Neuronal stem cell (in vitro differentiated cells): Measurements from ENCODE around the gene MYLIP.

Experiments used
- DNase-seq: peaks from one replicate; pipeline ENCODE4 v3.0.0-alpha.2; 2013; ENCODE audit warnings: low spot score
- H2AFZ ChIP-seq: one replicate; pipeline ENCODE4 v1.6.1; 2013; ENCODE audit warnings: mild to moderate bottlenecking, low read length, inconsistent platforms
- H2AK5ac ChIP-seq: 2 replicates; pipeline ENCODE4 v1.6.1; 2013; ENCODE audit warnings: low read depth, mild to moderate bottlenecking, inconsistent platforms, low read length, moderate library complexity, mixed read lengths
- H2BK120ac ChIP-seq: 2 replicates; pipeline ENCODE4 v1.6.1; 2013; ENCODE audit warnings: low read depth, mild to moderate bottlenecking, inconsistent platforms, low read length, moderate library complexity, mixed read lengths
- H2BK12ac ChIP-seq: one replicate; pipeline ENCODE4 v1.6.1; 2013; ENCODE audit warnings: low read length, inconsistent platforms
- H2BK15ac ChIP-seq: 2 replicates; pipeline ENCODE4 v1.6.1; 2013; ENCODE audit warnings: mild to moderate bottlenecking, low read length, inconsistent platforms, mixed read lengths
- H2BK5ac ChIP-seq: one replicate; pipeline ENCODE4 v1.6.1; 2013; ENCODE audit warnings: inconsistent platforms, mild to moderate bottlenecking, low read length, moderate library complexity
- H3K14ac ChIP-seq: one replicate; pipeline ENCODE4 v1.6.1; 2013; ENCODE audit warnings: low read length, inconsistent platforms
- H3K18ac ChIP-seq: 2 replicates; pipeline ENCODE4 v1.6.1; 2013; ENCODE audit warnings: low read length, inconsistent platforms
- H3K23ac ChIP-seq: 2 replicates; pipeline ENCODE4 v1.6.1; 2013; ENCODE audit warnings: low read depth, mild to moderate bottlenecking, mixed read lengths, low read length, inconsistent platforms; ENCODE audit not compliant: poor library complexity
- H3K27ac ChIP-seq: replicated peaks from 3 replicates; pipeline ENCODE4 v1.5.1; 2013; ENCODE audit warnings: low read length, inconsistent platforms
- H3K27me3 ChIP-seq, 3 experiments: 2 replicates each; pipeline ENCODE4 v1.6.1; 2013; ENCODE audit warnings: low read length in 3 of 3, mild to moderate bottlenecking in 2 of 3, inconsistent platforms in 1 of 3, low read depth in 1 of 3, mixed read lengths in 1 of 3, moderate library complexity in 1 of 3; ENCODE audit not compliant: control insufficient read depth in 3 of 3, insufficient read depth in 3 of 3
- H3K36me3 ChIP-seq, 2 donors: replicated peaks in 1 of 2; 2 replicates each; pipeline ENCODE4 v1.6.1; 2013; ENCODE audit warnings: low read length in 2 of 2; ENCODE audit not compliant: control insufficient read depth in 2 of 2, insufficient read depth in 2 of 2
- H3K4ac ChIP-seq: 2 replicates; pipeline ENCODE4 v1.6.1; 2013; ENCODE audit warnings: inconsistent platforms, mild to moderate bottlenecking, low read length, moderate library complexity
- H3K4me1 ChIP-seq, 2 donors: 1 replicate in 1 of 2; 2 replicates in 1 of 2; pipeline ENCODE4 v1.6.1; 2013; ENCODE audit warnings: low read length in 2 of 2, low read depth in 1 of 2; ENCODE audit not compliant: control insufficient read depth in 2 of 2, insufficient read depth in 1 of 2
- H3K4me2 ChIP-seq: one replicate; pipeline ENCODE4 v1.6.1; 2013; ENCODE audit warnings: mild to moderate bottlenecking, low read length, inconsistent platforms; ENCODE audit not compliant: insufficient read depth, poor library complexity, severe bottlenecking
- H3K4me3 ChIP-seq, 2 donors: 2 replicates each; pipeline ENCODE4 v1.5.1; 2013; ENCODE audit warnings: low read length in 2 of 2, mild to moderate bottlenecking in 2 of 2, inconsistent platforms in 1 of 2, moderate library complexity in 1 of 2
- H3K79me1 ChIP-seq: one replicate; pipeline ENCODE4 v1.6.1; 2013; ENCODE audit warnings: low read depth, mild to moderate bottlenecking, inconsistent platforms, low read length, moderate library complexity
- H3K9ac ChIP-seq: one replicate; pipeline ENCODE4 v1.6.1; 2013; ENCODE audit warnings: mild to moderate bottlenecking, low read depth, low read length, inconsistent platforms; ENCODE audit not compliant: poor library complexity
- H3K9me3 ChIP-seq, 2 donors: replicated peaks in 1 of 2; 2 replicates each; pipeline versions ENCODE3 to v1.6.1; 2013; ENCODE audit warnings: low read length in 2 of 2, mild to moderate bottlenecking in 2 of 2, inconsistent platforms in 1 of 2, low read depth in 1 of 2, mixed read lengths in 1 of 2, moderate library complexity in 1 of 2; ENCODE audit not compliant: control insufficient read depth in 2 of 2, insufficient read depth in 1 of 2
- H4K8ac ChIP-seq: one replicate; pipeline ENCODE4 v1.6.1; 2013; ENCODE audit warnings: low read depth, mild to moderate bottlenecking, inconsistent platforms, low read length, moderate library complexity
- H4K91ac ChIP-seq: one replicate; pipeline ENCODE4 v1.6.1; 2013; ENCODE audit warnings: low read length, low read depth, mild to moderate bottlenecking, inconsistent platforms; ENCODE audit not compliant: poor library complexity
- WGBS, 2 donors: extraction: QIAGEN DNeasy Blood & Tissue Kit; methylation state at CpG; one replicate each; pipeline ENCODE4 v1.1.7; 2013; ENCODE audit warnings: missing lambda C conversion rate in 2 of 2, mixed read lengths in 1 of 2; ENCODE audit not compliant: insufficient read length in 2 of 2, insufficient replicate concordance in 1 of 2; ENCODE audit errors: extremely low coverage in 2 of 2; 5-methylcytosine and 5-hydroxymethylcytosine counted together

Gene MYLIP

GRCh38 chr6:16118825-16119224 is 10.1 kb upstream of the MYLIP start:
- no CpG with 5 or more reads among the region's 4 CpGs for WGBS, 2 donors

DNA sequence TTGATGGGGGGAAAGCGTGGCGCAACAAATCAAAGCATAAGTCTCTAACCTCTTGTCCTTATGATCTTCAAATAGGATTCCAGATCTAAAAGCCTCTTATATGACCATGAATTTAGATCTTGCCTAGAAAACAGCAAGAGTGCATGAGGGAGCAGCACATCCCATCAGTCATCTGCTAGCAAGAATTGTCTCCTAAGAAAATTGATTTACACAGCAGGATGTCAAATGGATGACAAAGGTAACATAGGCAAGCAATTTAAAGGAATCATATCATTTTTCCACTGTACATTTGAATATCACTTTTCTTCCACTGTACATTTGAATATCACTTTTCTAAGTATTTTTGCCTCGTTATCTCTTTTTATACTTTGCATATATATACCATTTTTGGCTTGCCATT is 7.5 kb upstream of the MYLIP start:
- Histone ChIP-seq H2BK5ac (no peak overlapping the region), H2BK15ac (no peak overlapping the region), H3K27ac (no peak overlapping the region), H3K14ac (no peak overlapping the region), H4K91ac (no peak overlapping the region), H3K9me3 (no peaks in the 10 kb centered on the region), H3K9ac (no peak overlapping the region), H3K4me1 (no peaks in the 10 kb centered on the region), H4K8ac (no peak overlapping the region), H2BK120ac (no peak overlapping the region), H3K79me1 (no peaks in the 10 kb centered on the region), H3K27me3 (peaks cover 0 to 38% (median 2%) of the 10 kb centered on the region in 3 experiments), H3K4me2 (no peak overlapping the region), H3K4ac (no peak overlapping the region), H3K4me3 (no peak overlapping the region), H2AK5ac (no peak overlapping the region), H2BK12ac (no peak overlapping the region), H2AFZ (no peak overlapping the region), H3K23ac (no peak overlapping the region), H3K18ac (no peak overlapping the region), H3K36me3 (no peaks in the 10 kb centered on the region)
- DNase-seq: no peak
- no CpG with 5 or more reads among the region's 3 CpGs for WGBS, 2 donors

More at GRCh38 chr6:16118825-16119224, 10.1 kb upstream of the MYLIP start:
- no peak overlapping the region for H3K14ac ChIP-seq
- no peak overlapping the region for H2BK12ac ChIP-seq
- H4K91ac ChIP-seq: no peak overlapping the region
- H3K9ac ChIP-seq: no peak overlapping the region
- no peak overlapping the region for H3K4me3 ChIP-seq
- H4K8ac ChIP-seq: no peak overlapping the region
- no peak overlapping the region for H2AK5ac ChIP-seq
- no peak for DNase-seq
- no peaks in the 10 kb centered on the region for H3K9me3 ChIP-seq
- no peaks in the 10 kb centered on the region for H3K36me3 ChIP-seq
- H3K23ac ChIP-seq: no peak overlapping the region
- no peak overlapping the region for H2BK120ac ChIP-seq
- H3K27ac ChIP-seq: no peak overlapping the region
- no peak overlapping the region for H3K4ac ChIP-seq
- no peak overlapping the region for H3K18ac ChIP-seq
- H3K4me1 ChIP-seq: no peaks in the 10 kb centered on the region
- no peak overlapping the region for H2BK5ac ChIP-seq
- H3K79me1 ChIP-seq: no peaks in the 10 kb centered on the region
- H3K4me2 ChIP-seq: no peak overlapping the region
- peaks cover 0 to 32% (median 2%) of the 10 kb centered on the region in 3 experiments for H3K27me3 ChIP-seq
- H2AFZ ChIP-seq: no peak overlapping the region
- no peak overlapping the region for H2BK15ac ChIP-seq

GRCh38 chr6:16122197-16122596 is 6.7 kb upstream of the MYLIP start:
- H3K18ac ChIP-seq: no peak overlapping the region
- H4K8ac ChIP-seq: peak overlapping the region; percentile 23
- no peak overlapping the region for H2BK120ac ChIP-seq
- no peak for DNase-seq
- no peaks in the 10 kb centered on the region for H3K79me1 ChIP-seq
- no peak overlapping the region for H3K9ac ChIP-seq
- no peaks in the 10 kb centered on the region for H3K9me3 ChIP-seq
- H2AK5ac ChIP-seq: no peak overlapping the region
- no peak overlapping the region for H4K91ac ChIP-seq
- H2BK15ac ChIP-seq: no peak overlapping the region
- no peak overlapping the region for H3K4ac ChIP-seq
- H3K27me3 ChIP-seq: peaks cover 0 to 45% (median 2%) of the 10 kb centered on the region in 3 experiments
- H3K36me3 ChIP-seq: no peaks in the 10 kb centered on the region
- H3K27ac ChIP-seq: no peak overlapping the region
- H3K4me2 ChIP-seq: no peak overlapping the region
- H2AFZ ChIP-seq: no peak overlapping the region
- no peak overlapping the region for H2BK5ac ChIP-seq
- H2BK12ac ChIP-seq: no peak overlapping the region
- H3K4me1 ChIP-seq: no peaks in the 10 kb centered on the region
- no peak overlapping the region for H3K14ac ChIP-seq
- no peak overlapping the region for H3K23ac ChIP-seq
- no peak overlapping the region for H3K4me3 ChIP-seq

DNA sequence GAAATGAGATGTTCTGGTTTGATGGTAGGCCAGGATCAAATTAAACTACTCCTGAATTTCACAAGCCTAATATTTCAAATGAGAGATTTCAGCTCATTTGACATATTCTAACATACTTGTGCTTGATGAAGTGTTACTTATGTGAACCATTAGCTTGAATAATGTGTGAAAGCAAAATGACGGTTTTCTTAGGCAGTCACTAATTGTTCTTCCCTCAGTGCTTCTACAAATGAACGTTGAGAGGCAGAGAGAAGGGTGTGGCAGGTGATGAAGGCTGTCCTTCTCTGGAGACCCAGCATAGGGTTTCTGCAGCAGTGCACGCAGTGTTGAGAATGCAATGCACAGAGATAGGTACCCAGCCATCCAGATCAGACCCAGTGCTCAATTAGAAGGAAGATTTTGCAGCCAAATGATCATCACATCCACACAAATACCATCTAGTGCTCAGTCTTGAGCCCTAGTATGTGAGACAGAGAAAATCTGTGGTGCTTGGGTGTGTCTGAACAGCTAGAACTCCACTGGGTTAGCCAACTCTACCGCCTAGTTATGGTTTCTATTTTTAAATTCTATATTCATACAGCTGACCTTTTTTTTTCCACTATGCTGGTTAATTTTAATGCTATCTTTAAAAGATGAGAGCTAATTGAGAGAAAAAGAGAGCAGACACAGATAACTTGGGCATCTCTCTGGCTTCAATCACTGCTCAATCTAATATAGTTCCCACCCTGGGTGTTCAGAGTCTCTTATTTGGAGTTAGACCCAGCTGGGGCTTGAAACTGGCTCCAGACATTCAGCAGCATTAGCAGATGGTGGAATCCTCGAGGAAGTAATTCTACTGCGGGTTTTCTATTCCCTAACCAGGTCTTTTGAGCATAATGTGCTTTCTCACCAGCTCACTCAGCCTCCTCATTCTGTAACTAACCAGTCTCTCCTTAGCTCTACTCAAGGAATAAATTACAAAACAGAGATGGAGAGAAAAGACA is 4.4 kb upstream of the MYLIP start:
- peaks cover 3% of the 10 kb centered on the region for H3K79me1 ChIP-seq
- H3K18ac ChIP-seq: no peak overlapping the region
- H3K27ac ChIP-seq: no peak overlapping the region
- no CpG with 5 or more reads among the region's 6 CpGs for WGBS, 2 donors
- DNase-seq: no peak
- peak overlapping the region; percentile 59 for H4K91ac ChIP-seq
- no peaks in the 10 kb centered on the region for H3K36me3 ChIP-seq
- H2BK12ac ChIP-seq: no peak overlapping the region
- no peaks in the 10 kb centered on the region for H3K4me1 ChIP-seq
- H3K4me2 ChIP-seq: no peak overlapping the region
- H3K23ac ChIP-seq: no peak overlapping the region
- no peak overlapping the region for H2BK15ac ChIP-seq
- peaks cover 0 to 43% (median 2%) of the 10 kb centered on the region in 3 experiments for H3K27me3 ChIP-seq
- no peak overlapping the region for H2AFZ ChIP-seq
- H3K14ac ChIP-seq: no peak overlapping the region
- H3K4ac ChIP-seq: no peak overlapping the region
- no peak overlapping the region for H3K4me3 ChIP-seq
- H2AK5ac ChIP-seq: no peak overlapping the region
- H2BK5ac ChIP-seq: no peak overlapping the region
- H3K9ac ChIP-seq: no peak overlapping the region
- no peak overlapping the region for H4K8ac ChIP-seq
- H3K9me3 ChIP-seq: no peaks in the 10 kb centered on the region
- no peak overlapping the region for H2BK120ac ChIP-seq
